Panc1 (cell line): ENCODE measurements around the gene MAPK1IP1L. TPM values are rescaled to one million over a fixed set of nuclear protein-coding genes. Genes with fewer than 3 reads are reported as not detected.
A peak's percentile ranks its signal among the peaks of the same experiment; 100 is the strongest.

Experiments
- ATAC-seq: fragments of 200-7000 bp; cut with Tn5 transposase; 2 replicates; pipeline ENCODE4 v1.9.1; 2020; ENCODE audit warnings: mild to moderate bottlenecking, moderate library complexity
- BruUV-seq: library from RNA; stranded (reverse); fragments of 400-500 nt; replicated peaks from 2 replicates; lab custom pipeline; 2021; lab: Mats Ljungman, UMichigan
- CTCF ChIA-PET: fragments of 300-600 bp; sonication (Branson Sonifier 250); formaldehyde crosslinking; loops from one replicate; lab custom pipeline; 2022; ENCODE audit warnings: antibody characterized with exemption; lab: Charles Lee
- POLR2A ChIA-PET: fragments of 300-600 bp; sonication (Branson Sonifier 250); formaldehyde crosslinking; loops from one replicate; lab custom pipeline; 2022; ENCODE audit warnings: antibody characterized with exemption; lab: Charles Lee
- DNase-seq: peaks from one replicate; pipeline ENCODE4 v3.0.0-alpha.2; 2010; ENCODE audit warnings: low read depth, low spot score
- H3K27ac ChIP-seq: 2 replicates; pipeline ENCODE4 v1.5.1; 2011; ENCODE audit warnings: mild to moderate bottlenecking, low read length, inconsistent platforms
- H3K27me3 ChIP-seq: fragments of 200-500 bp; sonication (Bioruptor generic); 2 replicates; pipeline ENCODE4 v1.6.0; 2014; ENCODE audit warnings: low read length, inconsistent platforms; ENCODE audit not compliant: control insufficient read depth, insufficient read depth
- H3K36me3 ChIP-seq: fragments of 200-500 bp; sonication (Bioruptor generic); 2 replicates; pipeline ENCODE4 v1.5.1; 2014; ENCODE audit warnings: inconsistent platforms, mild to moderate bottlenecking, low read length, moderate library complexity; ENCODE audit not compliant: control insufficient read depth, insufficient read depth
- H3K4me1 ChIP-seq: 2 replicates; pipeline ENCODE4 v1.5.1; 2011; ENCODE audit warnings: inconsistent platforms, mild to moderate bottlenecking, low read length, moderate library complexity; ENCODE audit not compliant: control insufficient read depth, insufficient read depth
- H3K4me3 ChIP-seq, 2 experiments: 2 replicates each; pipeline ENCODE4 v1.5.1; 2011 to 2012; ENCODE audit warnings: low read depth in 2 of 2, low read length in 2 of 2, mild to moderate bottlenecking in 2 of 2, inconsistent platforms in 1 of 2, moderate library complexity in 1 of 2
- H3K9me3 ChIP-seq: fragments of 200-500 bp; sonication (Bioruptor generic); 2 replicates; pipeline ENCODE4 v1.5.1; 2014; ENCODE audit warnings: low read depth, mild to moderate bottlenecking, inconsistent platforms, low read length, moderate library complexity; ENCODE audit not compliant: control insufficient read depth, insufficient read depth
- POLR2AphosphoS5 ChIP-seq: IDR thresholded peaks from 2 replicates; pipeline ENCODE4 v1.6.1; 2012; ENCODE audit warnings: mild to moderate bottlenecking, low read depth, low read length, moderate library complexity
- SIN3A ChIP-seq: IDR thresholded peaks from 2 replicates; pipeline ENCODE4 v1.6.1; 2012; ENCODE audit warnings: low read depth, mild to moderate bottlenecking, low read length, moderate library complexity, borderline replicate concordance; ENCODE audit not compliant: insufficient read depth
- TCF7L2 ChIP-seq: IDR thresholded peaks from 2 replicates; pipeline ENCODE4 v1.6.1; 2011; ENCODE audit warnings: mild to moderate bottlenecking, low read depth, low read length, inconsistent platforms
- in situ Hi-C: cut with HindIII; loops from 2 replicates; pipeline ENCODE4 v1.10.0; 2016; ENCODE audit warnings: low sequenced_read_pairs, low pct_unique_long_range_greater_than_20kb
- intact Hi-C: fragments of 100-400 bp; cut with micrococcal nuclease; formaldehyde crosslinking; loops from one replicate; pipeline ENCODE4 v1.10.0; 2022; ENCODE audit not compliant: unreplicated experiment
- total RNA-seq: library from RNA; stranded (reverse); gene quantifications from one replicate; pipeline ENCODE4 v1.2.1, GENCODE V29; 2021; ENCODE audit not compliant: unreplicated experiment
- TF ChIP-seq, protein P1 (sequence below): fragments of 450-650 bp; IDR thresholded peaks from 2 replicates; pipeline ENCODE4 v1.5.1; 2017; ENCODE audit warnings: mild to moderate bottlenecking
- TF ChIP-seq, protein P2 (sequence below), 2 experiments: IDR thresholded peaks; 2 replicates each; pipeline ENCODE4 v1.6.1; 2011 to 2012; ENCODE audit warnings: low read depth in 2 of 2, control low read depth in 1 of 2, low read length in 1 of 2, mild to moderate bottlenecking in 1 of 2, moderate library complexity in 1 of 2; ENCODE audit not compliant: insufficient read depth in 1 of 2

The MAPK1IP1L gene
- total RNA-seq, 1 experiment from 2014 or later: 79.4 TPM

GRCh38 chr14:55025948-55026347, 25.5 kb upstream of the MAPK1IP1L start:
- in situ Hi-C loops (no loop called here), intact Hi-C loops (no loop called here)
- CTCF ChIA-PET: no interaction called here
- TF ChIP-seq SIN3A: no peak
- TF ChIP-seq, protein P1, sequence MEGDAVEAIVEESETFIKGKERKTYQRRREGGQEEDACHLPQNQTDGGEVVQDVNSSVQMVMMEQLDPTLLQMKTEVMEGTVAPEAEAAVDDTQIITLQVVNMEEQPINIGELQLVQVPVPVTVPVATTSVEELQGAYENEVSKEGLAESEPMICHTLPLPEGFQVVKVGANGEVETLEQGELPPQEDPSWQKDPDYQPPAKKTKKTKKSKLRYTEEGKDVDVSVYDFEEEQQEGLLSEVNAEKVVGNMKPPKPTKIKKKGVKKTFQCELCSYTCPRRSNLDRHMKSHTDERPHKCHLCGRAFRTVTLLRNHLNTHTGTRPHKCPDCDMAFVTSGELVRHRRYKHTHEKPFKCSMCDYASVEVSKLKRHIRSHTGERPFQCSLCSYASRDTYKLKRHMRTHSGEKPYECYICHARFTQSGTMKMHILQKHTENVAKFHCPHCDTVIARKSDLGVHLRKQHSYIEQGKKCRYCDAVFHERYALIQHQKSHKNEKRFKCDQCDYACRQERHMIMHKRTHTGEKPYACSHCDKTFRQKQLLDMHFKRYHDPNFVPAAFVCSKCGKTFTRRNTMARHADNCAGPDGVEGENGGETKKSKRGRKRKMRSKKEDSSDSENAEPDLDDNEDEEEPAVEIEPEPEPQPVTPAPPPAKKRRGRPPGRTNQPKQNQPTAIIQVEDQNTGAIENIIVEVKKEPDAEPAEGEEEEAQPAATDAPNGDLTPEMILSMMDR: no peak
- no peak for TF ChIP-seq TCF7L2
- TF ChIP-seq POLR2AphosphoS5: no peak
- TF ChIP-seq, protein P2, sequence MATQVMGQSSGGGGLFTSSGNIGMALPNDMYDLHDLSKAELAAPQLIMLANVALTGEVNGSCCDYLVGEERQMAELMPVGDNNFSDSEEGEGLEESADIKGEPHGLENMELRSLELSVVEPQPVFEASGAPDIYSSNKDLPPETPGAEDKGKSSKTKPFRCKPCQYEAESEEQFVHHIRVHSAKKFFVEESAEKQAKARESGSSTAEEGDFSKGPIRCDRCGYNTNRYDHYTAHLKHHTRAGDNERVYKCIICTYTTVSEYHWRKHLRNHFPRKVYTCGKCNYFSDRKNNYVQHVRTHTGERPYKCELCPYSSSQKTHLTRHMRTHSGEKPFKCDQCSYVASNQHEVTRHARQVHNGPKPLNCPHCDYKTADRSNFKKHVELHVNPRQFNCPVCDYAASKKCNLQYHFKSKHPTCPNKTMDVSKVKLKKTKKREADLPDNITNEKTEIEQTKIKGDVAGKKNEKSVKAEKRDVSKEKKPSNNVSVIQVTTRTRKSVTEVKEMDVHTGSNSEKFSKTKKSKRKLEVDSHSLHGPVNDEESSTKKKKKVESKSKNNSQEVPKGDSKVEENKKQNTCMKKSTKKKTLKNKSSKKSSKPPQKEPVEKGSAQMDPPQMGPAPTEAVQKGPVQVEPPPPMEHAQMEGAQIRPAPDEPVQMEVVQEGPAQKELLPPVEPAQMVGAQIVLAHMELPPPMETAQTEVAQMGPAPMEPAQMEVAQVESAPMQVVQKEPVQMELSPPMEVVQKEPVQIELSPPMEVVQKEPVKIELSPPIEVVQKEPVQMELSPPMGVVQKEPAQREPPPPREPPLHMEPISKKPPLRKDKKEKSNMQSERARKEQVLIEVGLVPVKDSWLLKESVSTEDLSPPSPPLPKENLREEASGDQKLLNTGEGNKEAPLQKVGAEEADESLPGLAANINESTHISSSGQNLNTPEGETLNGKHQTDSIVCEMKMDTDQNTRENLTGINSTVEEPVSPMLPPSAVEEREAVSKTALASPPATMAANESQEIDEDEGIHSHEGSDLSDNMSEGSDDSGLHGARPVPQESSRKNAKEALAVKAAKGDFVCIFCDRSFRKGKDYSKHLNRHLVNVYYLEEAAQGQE (IDR thresholded peaks at IDR 0.05; ENCODE audit: insufficient read depth in 1 of 2, low read depth in 2 of 2, low read length in 1 of 2): no peak
- peaks cover 19% of the 10 kb centered on the region for H3K4me1 ChIP-seq
- H3K27me3 ChIP-seq: no peaks in the 10 kb centered on the region
- H3K9me3 ChIP-seq: no peaks in the 10 kb centered on the region
- peak overlapping the region; percentile 96 for H3K27ac ChIP-seq
- DNase-seq: no peak
- POLR2A ChIA-PET: no interaction called here
- ATAC-seq: no peak
- peaks cover 11% of the 10 kb centered on the region for H3K36me3 ChIP-seq
- TSS peak; percentile 79 for BruUV-seq
- peak overlapping the region; percentile 80 to 94 for H3K4me3 ChIP-seq

DNA sequence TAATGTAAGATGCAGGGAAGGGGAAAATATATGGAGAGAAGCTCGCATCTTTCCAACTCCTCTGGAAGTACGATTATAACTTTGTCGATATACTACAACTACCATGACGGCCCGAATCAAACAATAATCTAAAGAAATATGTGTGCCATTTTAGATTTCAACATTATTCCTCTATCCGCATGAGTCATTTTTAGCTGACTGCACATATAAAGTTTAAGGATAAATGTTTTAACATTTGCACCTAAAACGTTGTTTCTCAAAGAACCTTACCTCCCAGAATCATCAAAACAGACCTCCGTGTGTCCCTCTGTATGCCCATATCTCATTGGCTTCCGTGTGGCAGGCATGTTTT, 25.0 kb upstream of the MAPK1IP1L start:
- intact Hi-C loops: no loop called here

More for the DNA sequence above, 25.0 kb upstream of the MAPK1IP1L start:
- H3K27me3 ChIP-seq: no peaks in the 10 kb centered on the region
- H3K4me3 ChIP-seq: peak overlapping the region; percentile 80 to 94
- no peak for DNase-seq
- ChIA-PET CTCF (no interaction called here), POLR2A (interaction anchor here (0.7 kb wide), 1 partner anchor 46 kb away, joined by 20 read pairs; no protein-coding TSS in a partner anchor)
- in situ Hi-C loops: no loop called here
- no TSS peak for BruUV-seq
- no peak for ATAC-seq
- H3K36me3 ChIP-seq: peaks cover 11% of the 10 kb centered on the region
- peak overlapping the region; percentile 96 for H3K27ac ChIP-seq
- peaks cover 23% of the 10 kb centered on the region for H3K4me1 ChIP-seq
- TF ChIP-seq, protein P2 (IDR thresholded peaks at IDR 0.05; ENCODE audit: insufficient read depth in 1 of 2, low read depth in 2 of 2, low read length in 1 of 2): no peak
- no peak for TF ChIP-seq POLR2AphosphoS5
- no peaks in the 10 kb centered on the region for H3K9me3 ChIP-seq
